Psoas muscle (tissue), 8 donors: ENCODE results near the gene CENPU. TPM values are rescaled to one million over a fixed set of nuclear protein-coding genes. Genes with fewer than 3 reads are reported as not detected.

Experiments used
- ATAC-seq, 4 donors: fragments of 200-7000 bp; cut with Tn5 transposase; one replicate each; pipeline ENCODE4 v1.9.1; 2020; ENCODE audit warnings: moderate library complexity in 3 of 4, mild to moderate bottlenecking in 2 of 4
- DNase-seq, 2 donors: peaks; one replicate each; pipeline ENCODE4 v3.0.0-alpha.2; 2020
- H3K27ac ChIP-seq: fragments of 200-600 bp; one replicate; pipeline ENCODE4 v1.8.0; 2022
- H3K27me3 ChIP-seq, 3 donors: fragments of 200-600 bp in 1 of 3; one replicate each; pipeline versions ENCODE4 v1.6.1 to v1.8.0; 2013 to 2022; ENCODE audit warnings: low read length in 2 of 3, mild to moderate bottlenecking in 2 of 3, moderate library complexity in 1 of 3; ENCODE audit not compliant: insufficient read depth in 3 of 3
- H3K36me3 ChIP-seq, 2 donors: fragments of 200-600 bp in 1 of 2; one replicate each; pipeline versions ENCODE4 v1.6.1 to v1.8.0; 2013 to 2022; ENCODE audit warnings: low read depth in 1 of 2, mild to moderate bottlenecking in 1 of 2, moderate library complexity in 1 of 2; ENCODE audit not compliant: insufficient read depth in 1 of 2
- H3K4me1 ChIP-seq: fragments of 200-600 bp; one replicate; pipeline ENCODE4 v1.8.0; 2022
- H3K4me3 ChIP-seq: fragments of 200-600 bp; one replicate; pipeline ENCODE4 v1.8.0; 2022; ENCODE audit warnings: mild to moderate bottlenecking
- H3K9me3 ChIP-seq: fragments of 200-600 bp; one replicate; pipeline ENCODE4 v1.8.0; 2022
- WGBS, 3 donors: extraction: QIAGEN DNeasy Blood & Tissue Kit; methylation state at CpG; one replicate each; pipeline versions ENCODE4 v1.1.6 to v1.1.7; 2013; 5-methylcytosine and 5-hydroxymethylcytosine counted together
- intact Hi-C, 2 donors: fragments of 100-400 bp; cut with DNase I; formaldehyde crosslinking; loops; one replicate each; pipeline versions ENCODE4 v1.11.0 to v1.14.2; 2022
- polyA plus RNA-seq, 3 donors: library from polyadenylated mRNA; stranded (reverse); fragments of 200-250 nt; gene quantifications; one replicate each; pipeline ENCODE4 v1.2.3, GENCODE V29; 2013
- total RNA-seq, 4 donors: library from RNA; stranded (reverse); fragmentation: NEBNext Ultra II Directional in 2 of 4; extraction: Animal tissue kit (Norgen Biotek cat#: 25700) in 2 of 4; gene quantifications; one replicate each; pipeline versions ENCODE4 v1.2.1 to v1.2.4, GENCODE V29; 2021 to 2023
- TF ChIP-seq, protein P1 (sequence below): fragments of 200-600 bp; IDR thresholded peaks from one replicate; pipeline ENCODE4 v1.8.0; 2022; ENCODE audit warnings: antibody characterized with exemption
- donor health status: healthy with polysubstance abuse.
- donor health status: DM: no; HTN: no; CAD: no; lungs with moderate emphysema.
- donor health status: Bipolar disorder and iron deficiency.
- donor health status: healthy.
- donor health status: DM: yes; HTN: yes; CAD: no.
- donor health status: DM: no; HTN: no; CAD: no.
- donor health status: DM: no; HTN: no; CAD: no.
- donor health status: DM: yes; HTN: yes; CAD: no.

CENPU gene
- total and polyA plus RNA-seq, 7 donors, result 0.63 to 2.0 (median 1.1) TPM

DNA sequence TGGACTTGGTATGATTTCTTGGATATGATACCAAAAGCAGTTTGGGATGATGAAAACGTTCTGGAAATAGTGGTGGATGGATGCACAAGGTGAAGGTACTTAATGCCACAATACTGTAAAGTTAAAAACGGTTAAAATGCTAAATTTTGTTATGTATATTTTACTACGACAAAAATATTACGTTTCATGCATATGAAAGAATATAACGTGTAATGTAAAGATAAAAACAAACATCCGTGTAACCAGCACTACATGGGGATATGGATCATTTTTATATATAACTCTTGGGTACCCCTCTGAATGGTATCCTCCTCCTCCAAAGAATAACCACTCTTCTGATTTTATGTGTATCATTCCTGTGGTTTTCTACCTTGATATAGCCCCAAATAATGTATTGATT is 862 bp upstream of the CENPU start:
- no peak for DNase-seq
- peak overlapping the region; percentile 71 for H3K27ac ChIP-seq
- H3K27me3 ChIP-seq, result no peaks in the 10 kb centered on the region
- ATAC-seq, result no peak
- no peaks in the 10 kb centered on the region for H3K36me3 ChIP-seq
- 46 to 50% (median 48%) methylated on average over 6 of the region's 6 CpGs for WGBS, 3 donors
- H3K4me1 ChIP-seq, result peaks cover 9% of the 10 kb centered on the region
- peak overlapping the region; percentile 97 for H3K4me3 ChIP-seq
- intact Hi-C loops, result loop anchor here in 1 of 2 donors (5.0 to 10.0 kb wide), 3 partner anchors 87 to 1468 kb away; partner anchors contain the start of genes CASP3 and PRIMPOL
- TF ChIP-seq, protein P1, sequence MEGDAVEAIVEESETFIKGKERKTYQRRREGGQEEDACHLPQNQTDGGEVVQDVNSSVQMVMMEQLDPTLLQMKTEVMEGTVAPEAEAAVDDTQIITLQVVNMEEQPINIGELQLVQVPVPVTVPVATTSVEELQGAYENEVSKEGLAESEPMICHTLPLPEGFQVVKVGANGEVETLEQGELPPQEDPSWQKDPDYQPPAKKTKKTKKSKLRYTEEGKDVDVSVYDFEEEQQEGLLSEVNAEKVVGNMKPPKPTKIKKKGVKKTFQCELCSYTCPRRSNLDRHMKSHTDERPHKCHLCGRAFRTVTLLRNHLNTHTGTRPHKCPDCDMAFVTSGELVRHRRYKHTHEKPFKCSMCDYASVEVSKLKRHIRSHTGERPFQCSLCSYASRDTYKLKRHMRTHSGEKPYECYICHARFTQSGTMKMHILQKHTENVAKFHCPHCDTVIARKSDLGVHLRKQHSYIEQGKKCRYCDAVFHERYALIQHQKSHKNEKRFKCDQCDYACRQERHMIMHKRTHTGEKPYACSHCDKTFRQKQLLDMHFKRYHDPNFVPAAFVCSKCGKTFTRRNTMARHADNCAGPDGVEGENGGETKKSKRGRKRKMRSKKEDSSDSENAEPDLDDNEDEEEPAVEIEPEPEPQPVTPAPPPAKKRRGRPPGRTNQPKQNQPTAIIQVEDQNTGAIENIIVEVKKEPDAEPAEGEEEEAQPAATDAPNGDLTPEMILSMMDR, result no peak
- H3K9me3 ChIP-seq, result no peaks in the 10 kb centered on the region

GRCh38 chr4:184732126-184732525 is 1.8 kb downstream of the CENPU start:
- no peak for DNase-seq
- intact Hi-C loops, result loop anchor here in 1 of 2 donors (5.0 to 10.0 kb wide), 3 partner anchors 85 to 1470 kb away; partner anchors contain the start of genes CASP3 and PRIMPOL
- WGBS, 3 donors, result 49 to 64% (median 59%) methylated on average over 4 of the region's 4 CpGs
- no peak overlapping the region for H3K4me3 ChIP-seq
- peaks cover 9% of the 10 kb centered on the region for H3K4me1 ChIP-seq
- H3K27ac ChIP-seq, result no peak overlapping the region
- TF ChIP-seq, protein P1, result no peak
- H3K9me3 ChIP-seq, result no peaks in the 10 kb centered on the region
- H3K27me3 ChIP-seq, result no peaks in the 10 kb centered on the region
- no peaks in the 10 kb centered on the region for H3K36me3 ChIP-seq
- no peak for ATAC-seq

- H3K4me1 ChIP-seq, result peaks cover 9% of the 10 kb centered on the region
- no peaks in the 10 kb centered on the region for H3K36me3 ChIP-seq
- H3K27ac ChIP-seq, result no peak overlapping the region
- H3K27me3 ChIP-seq, result no peaks in the 10 kb centered on the region
- no peak for ATAC-seq
- intact Hi-C loops, result loop anchor here in 1 of 2 donors (5.0 to 10.0 kb wide), 3 partner anchors 84 to 1471 kb away; partner anchors contain the start of genes CASP3 and PRIMPOL
- H3K9me3 ChIP-seq, result no peaks in the 10 kb centered on the region
- 62 to 74% (median 67%) methylated on average over 6 of the region's 6 CpGs for WGBS, 3 donors
- no peak overlapping the region for H3K4me3 ChIP-seq
- no peak for DNase-seq
- TF ChIP-seq, protein P1, result no peak
Measured at GRCh38 chr4:184731056-184731455, 2.8 kb downstream of the CENPU start.

DNA sequence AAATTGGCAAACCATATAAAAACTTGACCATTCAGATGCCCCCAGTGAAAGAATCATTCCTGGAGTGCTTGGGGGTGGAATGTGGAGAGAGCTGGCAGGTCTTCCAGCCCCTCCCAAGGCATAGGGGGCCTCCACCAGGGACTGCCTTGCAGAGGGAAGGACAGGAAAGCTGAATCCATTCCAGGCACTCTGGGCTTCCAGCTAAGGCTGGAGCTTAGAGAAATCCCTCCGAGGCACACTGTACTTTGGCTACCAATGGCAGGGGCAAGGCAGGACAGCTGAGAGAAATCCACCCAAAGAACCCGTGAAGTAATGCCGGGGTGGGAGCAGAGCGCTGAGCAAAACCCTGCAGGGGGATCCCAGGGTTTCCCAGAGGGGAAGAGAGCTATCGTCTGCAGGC is 4.0 kb downstream of the CENPU start:
- ATAC-seq (no peak), DNase-seq (no peak)
- no peak overlapping the region for H3K27ac ChIP-seq
- TF ChIP-seq, protein P1, result no peak
- no peak overlapping the region for H3K4me3 ChIP-seq
- H3K4me1 ChIP-seq, result peaks cover 8% of the 10 kb centered on the region
- intact Hi-C loops, result loop anchor here (5.0 to 10.0 kb wide), 4 partner anchors 73 to 1472 kb away; partner anchors contain the start of genes CASP3 (in 1 of the 2) and PRIMPOL (in 1 of the 2)
- H3K27me3 ChIP-seq, result no peaks in the 10 kb centered on the region
- no peaks in the 10 kb centered on the region for H3K36me3 ChIP-seq
- 38 to 46% (median 42%) methylated on average over 5 of the region's 5 CpGs for WGBS, 3 donors
- no peaks in the 10 kb centered on the region for H3K9me3 ChIP-seq

- TF ChIP-seq, protein P1, result no peak
- no peaks in the 10 kb centered on the region for H3K9me3 ChIP-seq
- H3K27ac ChIP-seq, result no peak overlapping the region
- H3K27me3 ChIP-seq, result no peaks in the 10 kb centered on the region
- peaks cover 5% of the 10 kb centered on the region for H3K4me1 ChIP-seq
- no peak for ATAC-seq
- no peak for DNase-seq
- H3K4me3 ChIP-seq, result no peak overlapping the region
- H3K36me3 ChIP-seq, result no peaks in the 10 kb centered on the region
- 65 to 93% (median 76%) methylated on average over 2 of the region's 2 CpGs for WGBS, 3 donors
- intact Hi-C loops, result loop anchor here in 1 of 2 donors (5.0 kb wide), 1 partner anchor 72 kb away; no protein-coding TSS in a partner anchor
Measured at GRCh38 chr4:184728858-184729257, 5.0 kb downstream of the CENPU start.
